Measurements from ENCODE around the gene CASK.

The CASK gene

GRCh38 chrX:41470706-41471105 is 452.6 kb downstream of the CASK start:
- DNase-seq (ENCODE audit: low read depth): no peak

- no peak for DNase-seq (ENCODE audit: low read depth)
Measured at GRCh38 chrX:41468647-41469323, 454.6 kb downstream of the CASK start.

All from activated T-helper 9 cell treated with anti-CD3 and anti-CD28 coated beads, Interleukin-2, amount 50 U/mL, for 16 hours (primary cell).